Measurements from ENCODE around the gene LGR4. TPM values are rescaled to one million over a fixed set of nuclear protein-coding genes. Genes with fewer than 3 reads are reported as not detected.

LGR4 gene
- total RNA-seq, 1 experiment from 2014 or later = 21.3 TPM

DNA sequence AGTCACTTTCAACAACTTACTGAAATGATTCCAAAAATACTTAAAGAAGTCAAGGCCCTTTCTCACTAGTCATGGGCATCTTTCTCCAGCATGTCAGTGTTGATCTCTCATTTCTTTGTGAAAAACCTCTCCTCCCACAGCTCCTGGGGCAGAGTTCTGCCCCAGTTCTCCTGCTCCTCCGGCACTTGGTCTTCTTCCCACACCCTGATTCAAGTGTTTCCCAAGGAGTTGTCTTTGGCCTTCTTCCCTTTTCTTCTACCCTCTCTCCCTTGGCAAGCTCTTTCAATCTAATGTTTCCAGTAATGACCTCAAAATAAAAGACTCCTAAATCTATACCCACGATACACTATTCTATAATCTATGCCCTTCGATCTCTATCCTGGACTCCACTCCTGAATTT, 67.5 kb downstream of the LGR4 start:
- Histone ChIP-seq H3K9me3 (replicated peaks) (no peaks in the 10 kb centered on the region), H3K36me3 (no peaks in the 10 kb centered on the region; the same call in 1 of the 2 replicates), H3K27me3 (replicated peaks) (no peaks in the 10 kb centered on the region), H3K4me3 (no peak overlapping the region), H3K27ac (no peak overlapping the region), H3K4me1 (replicated peaks) (no peaks in the 10 kb centered on the region)
- no peak for DNase-seq (ENCODE audit: low read depth in 1 of 2, low spot score in 2 of 2)

GRCh38 chr11:27404427-27404826, 68.2 kb downstream of the LGR4 start:
- DNase-seq (ENCODE audit: low read depth in 1 of 2, low spot score in 2 of 2) = no peak
- H3K4me1 ChIP-seq (replicated peaks) = no peaks in the 10 kb centered on the region
- no peaks in the 10 kb centered on the region for H3K27me3 ChIP-seq (replicated peaks)
- no peak overlapping the region for H3K27ac ChIP-seq
- no peak overlapping the region for H3K4me3 ChIP-seq
- no peaks in the 10 kb centered on the region for H3K9me3 ChIP-seq (replicated peaks)
- no peaks in the 10 kb centered on the region; the same call in 1 of the 2 replicates for H3K36me3 ChIP-seq

DNA sequence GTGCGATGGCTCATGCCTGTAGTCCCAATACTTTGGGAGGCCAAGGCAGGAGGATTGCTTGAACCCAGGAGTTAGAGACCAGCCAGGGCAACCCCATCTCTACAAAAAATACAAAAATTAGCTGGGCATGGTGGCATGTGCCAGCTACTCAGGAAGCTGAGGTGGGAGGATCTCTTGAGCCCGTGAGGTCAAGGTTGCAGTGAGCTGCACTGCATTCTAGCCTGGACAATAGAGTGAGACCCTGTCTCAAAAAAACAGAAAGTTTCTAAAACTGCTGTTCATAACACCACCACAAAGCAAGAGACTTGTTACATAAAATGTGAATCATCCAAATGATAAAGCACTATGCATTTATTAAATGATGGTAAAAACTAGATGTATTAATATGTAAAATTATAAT, 69.4 kb downstream of the LGR4 start:
- Histone ChIP-seq H3K27ac (no peak overlapping the region), H3K36me3 (no peaks in the 10 kb centered on the region; the same call in 1 of the 2 replicates), H3K4me1 (replicated peaks) (no peaks in the 10 kb centered on the region), H3K27me3 (replicated peaks) (no peaks in the 10 kb centered on the region), H3K4me3 (no peak overlapping the region), H3K9me3 (replicated peaks) (no peaks in the 10 kb centered on the region)
- no peak for DNase-seq (ENCODE audit: low read depth in 1 of 2, low spot score in 2 of 2)

- H3K36me3 ChIP-seq = no peaks in the 10 kb centered on the region; the same call in 1 of the 2 replicates
- no peaks in the 10 kb centered on the region for H3K9me3 ChIP-seq (replicated peaks)
- no peak overlapping the region for H3K4me3 ChIP-seq
- no peak overlapping the region for H3K27ac ChIP-seq
- H3K27me3 ChIP-seq (replicated peaks) = no peaks in the 10 kb centered on the region
- no peaks in the 10 kb centered on the region for H3K4me1 ChIP-seq (replicated peaks)
- DNase-seq (ENCODE audit: low read depth in 1 of 2, low spot score in 2 of 2) = no peak
Observed at GRCh38 chr11:27402450-27402849, 70.1 kb downstream of the LGR4 start.

DNA sequence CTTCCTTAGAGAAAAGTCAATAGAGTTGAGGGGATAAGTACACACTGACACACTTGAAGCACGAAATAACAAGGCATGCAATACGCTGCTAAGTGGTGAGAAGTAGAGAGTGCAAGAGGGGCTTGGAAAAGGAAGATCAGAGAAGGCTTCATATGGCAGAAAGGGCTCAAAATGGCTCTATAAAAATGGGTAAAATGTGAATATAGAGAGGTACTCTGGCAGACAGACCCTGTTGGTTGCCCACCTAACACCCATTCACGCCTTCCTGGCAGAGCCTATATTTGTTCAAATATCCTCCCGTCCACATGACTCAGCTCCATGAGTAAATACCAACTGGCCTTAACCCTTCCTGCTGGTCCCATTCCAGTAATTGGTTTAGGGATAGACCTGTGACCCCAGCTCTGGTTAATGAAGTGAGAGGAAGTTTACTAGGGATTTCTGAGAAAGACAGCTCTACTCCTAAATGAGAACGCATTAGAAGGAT, 70.7 kb downstream of the LGR4 start:
- no peaks in the 10 kb centered on the region for H3K9me3 ChIP-seq (replicated peaks)
- DNase-seq (ENCODE audit: low read depth in 1 of 2, low spot score in 2 of 2) = no peak

DNA sequence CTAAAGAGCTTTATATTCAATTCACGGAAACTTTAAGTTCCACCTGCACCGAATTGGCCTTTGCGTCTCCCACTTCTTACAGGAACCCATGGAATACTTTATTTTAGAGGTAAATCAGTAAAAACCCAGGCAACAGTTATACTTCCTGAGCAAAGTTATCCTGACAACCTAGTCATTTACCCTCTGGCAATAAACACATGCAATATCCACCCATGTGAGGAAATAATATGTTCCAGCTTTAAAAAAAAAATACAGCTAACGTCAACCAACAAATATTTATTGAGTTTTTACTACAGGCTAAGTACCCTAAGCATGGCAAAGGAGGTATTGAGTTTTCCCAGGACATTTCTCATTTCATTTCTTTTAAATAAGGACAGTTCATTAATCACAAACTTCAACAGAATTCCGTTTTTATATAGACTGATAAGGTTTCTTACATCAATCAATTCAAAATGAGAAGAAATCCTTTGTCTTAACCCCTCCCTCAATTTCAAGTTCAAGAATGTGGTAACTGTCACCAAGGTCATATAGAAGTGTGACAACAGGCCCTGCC, 71.2 kb downstream of the LGR4 start:
- H3K36me3 ChIP-seq = no peaks in the 10 kb centered on the region; the same call in 1 of the 2 replicates
- no peak overlapping the region for H3K4me3 ChIP-seq
- no peak for DNase-seq (ENCODE audit: low read depth in 1 of 2, low spot score in 2 of 2)
- H3K4me1 ChIP-seq (replicated peaks) = no peaks in the 10 kb centered on the region
- H3K27me3 ChIP-seq (replicated peaks) = no peaks in the 10 kb centered on the region
- H3K27ac ChIP-seq = no peak overlapping the region
- H3K9me3 ChIP-seq (replicated peaks) = no peaks in the 10 kb centered on the region

More for the DNA sequence above, 70.7 kb downstream of the LGR4 start:
- H3K4me3 ChIP-seq = no peak overlapping the region
- no peak overlapping the region for H3K27ac ChIP-seq
- no peaks in the 10 kb centered on the region for H3K4me1 ChIP-seq (replicated peaks)
- no peaks in the 10 kb centered on the region; the same call in 1 of the 2 replicates for H3K36me3 ChIP-seq
- H3K27me3 ChIP-seq (replicated peaks) = no peaks in the 10 kb centered on the region

GRCh38 chr11:27398400-27398770, 74.2 kb downstream of the LGR4 start:
- no peaks in the 10 kb centered on the region for H3K27me3 ChIP-seq (replicated peaks)
- no peaks in the 10 kb centered on the region for H3K9me3 ChIP-seq (replicated peaks)
- H3K36me3 ChIP-seq = no peaks in the 10 kb centered on the region
- H3K4me1 ChIP-seq (replicated peaks) = peaks cover 21% of the 10 kb centered on the region
- no peak for DNase-seq (ENCODE audit: low read depth in 1 of 2, low spot score in 2 of 2)
- H3K27ac ChIP-seq = no peak overlapping the region
- H3K4me3 ChIP-seq = no peak overlapping the region

DNA sequence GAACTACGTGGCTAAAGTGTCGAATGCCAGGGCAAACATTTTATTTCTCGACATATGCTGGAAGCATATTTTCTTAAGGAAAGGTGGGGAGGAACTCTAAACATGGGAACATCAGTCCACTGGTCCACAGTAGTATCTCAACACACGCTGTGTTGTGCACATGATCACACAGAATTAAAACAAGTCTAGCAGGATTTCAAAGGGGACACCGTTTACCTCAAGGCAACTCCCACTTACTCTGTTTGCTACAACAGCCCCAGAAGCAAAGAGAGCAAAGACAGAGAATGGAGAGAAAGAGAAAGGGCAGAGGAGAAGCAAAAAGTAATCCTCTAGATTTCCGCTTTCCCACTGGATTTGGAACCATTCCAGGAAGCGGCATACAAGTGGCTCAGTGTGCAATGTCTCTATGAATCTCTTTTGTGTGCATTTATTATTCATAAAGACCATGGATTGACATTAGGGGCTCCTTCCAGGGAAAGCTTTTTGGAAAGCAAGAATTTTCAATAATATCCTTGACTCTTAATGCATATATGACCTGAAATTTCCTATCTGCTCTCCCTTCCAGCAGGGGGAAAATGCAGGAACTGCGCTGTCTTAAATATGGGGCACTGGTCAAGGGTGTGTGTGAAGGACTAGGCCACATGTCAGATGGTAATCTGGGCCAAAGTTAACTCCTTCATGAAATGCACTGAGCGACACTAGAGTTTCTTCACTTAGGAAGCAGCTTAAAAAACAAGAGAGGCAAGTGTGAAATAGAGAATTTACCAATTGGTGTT, 74.8 kb downstream of the LGR4 start:
- no peaks in the 10 kb centered on the region for H3K9me3 ChIP-seq (replicated peaks)
- DNase-seq (ENCODE audit: low read depth in 1 of 2, low spot score in 2 of 2) = no peak
- no peak overlapping the region for H3K4me3 ChIP-seq
- H3K27me3 ChIP-seq (replicated peaks) = no peaks in the 10 kb centered on the region
- no peak overlapping the region for H3K27ac ChIP-seq
- H3K36me3 ChIP-seq = no peaks in the 10 kb centered on the region
- H3K4me1 ChIP-seq (replicated peaks) = peaks cover 25% of the 10 kb centered on the region

DNA sequence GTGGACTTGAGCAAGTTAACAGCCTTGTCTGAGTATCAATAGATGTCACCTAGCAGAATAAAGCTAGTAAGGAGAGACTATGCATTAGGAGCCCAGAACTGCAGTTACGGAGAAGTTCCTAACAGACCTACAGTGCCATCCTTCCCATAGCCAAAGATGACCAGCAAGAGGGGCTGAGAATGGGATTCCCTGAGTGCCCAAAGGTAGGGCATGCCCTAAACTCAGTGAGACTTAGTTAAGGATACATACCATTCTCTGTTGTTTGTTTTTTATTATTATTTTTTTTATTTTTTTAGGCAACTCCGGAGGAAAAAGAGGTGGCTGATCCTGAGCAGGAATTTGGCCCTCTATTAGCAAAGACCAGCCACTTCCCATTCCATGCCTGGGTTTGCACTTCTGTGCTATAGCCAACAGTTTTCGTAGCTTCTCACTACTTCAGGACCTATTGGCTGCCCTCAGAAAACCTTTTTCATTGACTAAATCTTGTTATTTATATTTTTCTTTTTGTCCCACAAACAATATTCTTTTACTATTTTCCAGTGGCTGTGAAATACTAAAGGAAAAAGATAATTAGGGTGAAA, 76.2 kb downstream of the LGR4 start:
- DNase-seq (ENCODE audit: low read depth in 1 of 2, low spot score in 2 of 2) = no peak
- Histone ChIP-seq H3K27me3 (replicated peaks) (no peaks in the 10 kb centered on the region), H3K9me3 (replicated peaks) (no peaks in the 10 kb centered on the region), H3K4me1 (replicated peaks) (peaks cover 40% of the 10 kb centered on the region), H3K27ac (0 out of 2 replicates have a peak overlapping the region, but pooled peaks have one; percentile 2), H3K4me3 (no peak overlapping the region), H3K36me3 (no peaks in the 10 kb centered on the region)

DNA sequence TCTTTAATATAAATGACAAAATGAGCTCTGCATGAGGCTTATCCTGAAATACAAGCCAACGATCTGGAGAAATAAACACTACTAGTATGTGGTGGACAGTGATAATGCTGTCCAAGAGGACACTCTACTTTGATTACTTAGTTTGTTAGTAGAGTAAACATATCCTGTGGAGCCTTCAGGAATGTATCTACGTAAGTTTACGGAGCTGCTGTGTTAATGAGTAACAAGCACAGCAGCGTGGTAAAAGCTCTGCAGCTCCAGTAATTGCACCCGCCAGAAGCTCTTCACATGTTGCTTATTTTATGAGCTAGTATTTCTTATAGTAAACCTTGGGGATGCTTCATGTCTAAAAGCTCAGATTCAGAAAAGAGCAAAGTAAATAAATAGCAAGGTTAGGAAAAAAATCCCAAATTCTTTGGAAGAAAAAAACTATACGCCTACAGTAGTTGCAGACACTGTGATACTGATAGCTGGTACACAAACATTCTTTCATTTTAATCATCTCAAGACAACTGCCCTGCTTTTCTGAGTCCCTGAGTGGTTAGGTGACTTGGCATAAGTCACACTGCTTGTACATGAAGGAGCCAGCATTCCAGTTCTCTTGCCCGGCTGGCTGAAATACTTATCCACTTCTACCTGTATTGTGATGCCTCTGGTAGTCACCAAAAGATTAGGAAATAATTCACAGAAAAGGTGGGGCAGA, 76.9 kb downstream of the LGR4 start:
- 0 out of 2 replicates have a peak overlapping the region, but pooled peaks have one; percentile 2 for H3K27ac ChIP-seq
- no peaks in the 10 kb centered on the region for H3K27me3 ChIP-seq (replicated peaks)
- peaks cover 46% of the 10 kb centered on the region for H3K4me1 ChIP-seq (replicated peaks)
- peak; percentile 46 to 76 for DNase-seq (ENCODE audit: low read depth in 1 of 2, low spot score in 2 of 2)
- no peaks in the 10 kb centered on the region for H3K36me3 ChIP-seq
- H3K4me3 ChIP-seq = no peak overlapping the region
- no peaks in the 10 kb centered on the region for H3K9me3 ChIP-seq (replicated peaks)

DNA sequence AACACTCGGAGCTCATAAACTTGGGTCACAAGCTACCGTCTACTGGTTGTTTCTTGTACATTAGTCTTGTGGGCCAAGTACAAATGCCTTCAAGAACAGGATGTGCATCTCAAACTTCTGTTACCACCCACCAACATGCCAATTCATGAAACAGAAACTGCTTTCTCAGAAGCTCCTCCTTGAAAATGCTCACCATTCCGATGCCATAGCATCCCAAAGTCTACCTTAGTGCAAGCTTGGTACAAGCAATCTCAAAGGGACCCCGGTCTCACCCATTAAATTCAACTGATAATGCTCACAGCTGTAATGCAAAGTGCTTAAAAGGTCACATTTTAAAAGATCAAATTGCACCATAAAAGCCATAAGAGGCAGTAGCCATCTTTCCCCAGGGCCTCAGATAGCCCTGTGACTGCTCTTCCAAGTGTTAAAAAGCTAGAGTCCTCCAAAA, 77.8 kb downstream of the LGR4 start:
- Histone ChIP-seq H3K27me3 (replicated peaks) (no peaks in the 10 kb centered on the region), H3K4me3 (no peak overlapping the region), H3K27ac (no peak overlapping the region), H3K9me3 (replicated peaks) (no peaks in the 10 kb centered on the region), H3K4me1 (replicated peaks) (peaks cover 51% of the 10 kb centered on the region), H3K36me3 (no peaks in the 10 kb centered on the region)
- DNase-seq (ENCODE audit: low read depth in 1 of 2, low spot score in 2 of 2) = no peak

DNA sequence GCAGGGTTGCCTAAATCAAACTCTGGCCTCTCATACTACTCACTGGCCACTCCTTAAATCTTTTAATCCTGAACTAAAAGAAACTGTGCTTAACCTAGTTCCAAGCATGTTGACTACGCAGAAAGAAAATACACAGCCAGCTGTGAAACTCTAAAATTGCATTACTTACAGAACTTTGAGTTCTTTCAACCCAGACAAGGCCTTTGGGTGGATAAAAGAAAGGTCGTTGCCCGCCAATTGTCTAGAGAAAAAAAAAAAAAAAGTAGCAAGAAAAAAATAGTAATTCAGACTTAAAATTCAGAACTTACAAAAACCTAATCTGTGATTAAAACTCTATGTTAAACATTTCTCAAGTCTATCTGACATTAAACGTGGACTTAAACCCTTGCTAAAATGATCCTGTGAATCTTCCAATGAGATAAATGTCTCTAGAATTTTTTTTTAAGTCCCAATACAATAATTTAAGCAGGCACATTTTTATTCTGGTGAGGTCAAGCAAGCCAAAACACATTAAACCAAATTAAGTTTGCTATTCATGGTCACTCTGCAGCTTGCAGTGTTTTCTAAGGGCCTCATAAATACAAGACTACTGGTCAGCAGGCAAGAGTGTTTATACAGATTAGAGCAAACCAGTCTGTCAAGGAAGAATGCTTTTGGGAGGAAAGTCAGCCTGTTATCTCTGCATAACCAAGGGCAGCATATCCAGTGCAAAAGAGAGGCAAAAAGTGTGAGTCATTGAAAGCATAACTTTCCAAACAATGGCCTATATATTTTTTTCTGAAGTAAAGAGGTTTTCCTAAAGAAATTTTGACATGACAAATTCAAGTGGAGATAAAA, 80.1 kb downstream of the LGR4 start:
- Histone ChIP-seq H3K4me3 (no peak overlapping the region), H3K27ac (no peak overlapping the region), H3K36me3 (no peaks in the 10 kb centered on the region), H3K4me1 (replicated peaks) (peaks cover 51% of the 10 kb centered on the region), H3K9me3 (replicated peaks) (no peaks in the 10 kb centered on the region), H3K27me3 (replicated peaks) (no peaks in the 10 kb centered on the region)
- peak in 1 of 2 experiments; percentile 59 for DNase-seq (ENCODE audit: low read depth in 1 of 2, low spot score in 2 of 2)
